Measurements from ENCODE around the gene CALY. TPM values are rescaled to one million over a fixed set of nuclear protein-coding genes. Genes with fewer than 3 reads are reported as not detected.
"Not testable (repeated sequence)": the region's sequence is repeated elsewhere in the genome, so short reads cannot be mapped to it uniquely, and the experiment has no call there.

Gene CALY
- total RNA-seq, 3 donors from 2014 or later (not counting 1 experiment from before 2014, with no cell fraction given) = not detected

DNA sequence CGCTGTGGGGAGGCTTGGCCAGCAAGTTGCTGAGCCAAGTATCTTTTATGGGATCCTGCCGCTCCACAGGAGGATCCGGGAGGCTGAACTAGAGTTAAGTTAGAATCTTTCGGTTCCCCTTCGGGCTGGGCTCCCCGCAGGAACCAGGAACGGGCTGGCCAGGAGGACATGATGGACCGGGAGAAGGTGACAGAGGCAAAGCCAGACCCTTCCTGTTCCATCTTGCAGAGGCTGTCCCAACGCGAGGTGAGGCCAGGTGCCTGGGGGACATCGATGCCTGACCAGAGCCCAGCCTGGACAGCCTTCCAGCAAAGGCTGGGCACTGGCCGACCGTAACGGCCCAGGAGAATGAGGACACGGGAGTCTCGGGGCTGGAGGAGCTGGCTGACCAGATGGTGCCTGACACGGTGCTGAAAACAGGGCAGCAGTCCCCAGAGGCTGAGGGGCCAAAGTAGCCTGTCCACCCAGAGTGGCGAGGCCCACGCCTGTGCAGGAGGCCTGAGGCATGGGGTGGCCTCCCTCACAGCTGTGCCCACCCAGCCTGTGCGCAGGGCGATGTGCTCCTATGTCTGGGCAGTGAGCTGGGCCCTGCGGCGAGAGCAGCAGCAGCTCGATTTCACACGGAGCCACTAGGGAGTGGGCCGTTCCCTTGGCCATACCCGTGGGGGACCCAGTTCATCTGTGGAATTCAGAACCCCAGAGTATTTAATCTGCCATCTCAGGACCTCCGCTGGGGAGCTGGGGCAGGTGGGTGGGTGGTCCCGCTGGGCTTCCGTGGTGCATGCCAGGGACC, 40.5 kb upstream of the CALY start:
- intact Hi-C loops (cut with micrococcal nuclease) = no loop called here
- no peaks in the 10 kb centered on the region for H3K27me3 Mint-ChIP-seq (ENCODE audit: low read depth in 2 of 2)

DNA sequence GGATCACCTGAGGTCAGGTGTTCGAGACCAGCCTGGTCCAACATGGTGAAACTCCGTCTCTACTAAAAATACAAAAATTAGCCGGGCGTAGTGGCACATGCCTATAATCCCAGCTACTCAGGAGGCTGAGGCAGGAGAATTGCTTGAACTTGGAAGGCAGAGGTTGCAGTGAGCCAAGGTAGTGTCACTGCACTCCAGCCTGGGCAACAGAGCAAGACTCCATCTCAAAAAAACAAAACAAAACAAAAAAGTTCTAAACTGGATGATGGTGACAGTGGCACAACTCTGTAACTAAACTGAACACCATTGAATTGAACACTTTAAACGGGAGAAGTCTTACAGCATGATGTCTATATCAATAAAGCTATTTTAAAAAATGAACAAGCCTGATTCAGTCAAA, 39.5 kb upstream of the CALY start:
- WGBS (ENCODE audit: insufficient coverage) = 93% methylated on average over 5 of the region's 5 CpGs
- H3K27ac ChIP-seq (ENCODE audit: low read length); H3K36me3 ChIP-seq (ENCODE audit: control insufficient read depth, insufficient read depth, low read length); H3K27ac Mint-ChIP-seq; H3K4me3 ChIP-seq (ENCODE audit: low read length); DNase-seq; H3K27me3 Mint-ChIP-seq (ENCODE audit: low read depth in 2 of 2); H3K9me3 Mint-ChIP-seq; intact Hi-C loops (cut with micrococcal nuclease); H3K36me3 Mint-ChIP-seq; ATAC-seq; H3K27me3 ChIP-seq (ENCODE audit: control insufficient read depth, insufficient read depth, low read length); H3K9me3 ChIP-seq (ENCODE audit: control insufficient read depth, insufficient read depth, low read length): not testable (repeated sequence)
- Mint-ChIP-seq H3K4me1 (peaks cover 0 to 24% of the 10 kb centered on the region in 2 donors), H3K4me3 (peak overlapping the region; percentile 75)
- H3K4me1 ChIP-seq (ENCODE audit: control insufficient read depth, insufficient read depth, low read length) = peaks cover 47% of the 10 kb centered on the region

More for the DNA sequence above, 40.5 kb upstream of the CALY start:
- Histone ChIP-seq H3K4me1 (ENCODE audit: control insufficient read depth, insufficient read depth, low read length) (peaks cover 50% of the 10 kb centered on the region), H3K9me3 (ENCODE audit: control insufficient read depth, insufficient read depth, low read length) (no peaks in the 10 kb centered on the region), H3K4me3 (ENCODE audit: low read length) (no peak overlapping the region), H3K27ac (ENCODE audit: low read length) (no peak overlapping the region), H3K36me3 (ENCODE audit: control insufficient read depth, insufficient read depth, low read length) (no peaks in the 10 kb centered on the region), H3K27me3 (ENCODE audit: control insufficient read depth, insufficient read depth, low read length) (no peaks in the 10 kb centered on the region)
- H3K4me3 Mint-ChIP-seq = peak overlapping the region; percentile 86
- H3K36me3 Mint-ChIP-seq = no peaks in the 10 kb centered on the region
- WGBS (ENCODE audit: insufficient coverage) = 96% methylated on average over 30 of the region's 30 CpGs
- no peak for ATAC-seq
- peaks cover 0 to 24% of the 10 kb centered on the region in 2 donors for H3K4me1 Mint-ChIP-seq
- no peak for DNase-seq
- TF ChIP-seq, protein P1, sequence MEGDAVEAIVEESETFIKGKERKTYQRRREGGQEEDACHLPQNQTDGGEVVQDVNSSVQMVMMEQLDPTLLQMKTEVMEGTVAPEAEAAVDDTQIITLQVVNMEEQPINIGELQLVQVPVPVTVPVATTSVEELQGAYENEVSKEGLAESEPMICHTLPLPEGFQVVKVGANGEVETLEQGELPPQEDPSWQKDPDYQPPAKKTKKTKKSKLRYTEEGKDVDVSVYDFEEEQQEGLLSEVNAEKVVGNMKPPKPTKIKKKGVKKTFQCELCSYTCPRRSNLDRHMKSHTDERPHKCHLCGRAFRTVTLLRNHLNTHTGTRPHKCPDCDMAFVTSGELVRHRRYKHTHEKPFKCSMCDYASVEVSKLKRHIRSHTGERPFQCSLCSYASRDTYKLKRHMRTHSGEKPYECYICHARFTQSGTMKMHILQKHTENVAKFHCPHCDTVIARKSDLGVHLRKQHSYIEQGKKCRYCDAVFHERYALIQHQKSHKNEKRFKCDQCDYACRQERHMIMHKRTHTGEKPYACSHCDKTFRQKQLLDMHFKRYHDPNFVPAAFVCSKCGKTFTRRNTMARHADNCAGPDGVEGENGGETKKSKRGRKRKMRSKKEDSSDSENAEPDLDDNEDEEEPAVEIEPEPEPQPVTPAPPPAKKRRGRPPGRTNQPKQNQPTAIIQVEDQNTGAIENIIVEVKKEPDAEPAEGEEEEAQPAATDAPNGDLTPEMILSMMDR (IDR thresholded peaks at IDR 0.05) = no peak
- no peak overlapping the region for H3K27ac Mint-ChIP-seq
- H3K9me3 Mint-ChIP-seq = no peaks in the 10 kb centered on the region

DNA sequence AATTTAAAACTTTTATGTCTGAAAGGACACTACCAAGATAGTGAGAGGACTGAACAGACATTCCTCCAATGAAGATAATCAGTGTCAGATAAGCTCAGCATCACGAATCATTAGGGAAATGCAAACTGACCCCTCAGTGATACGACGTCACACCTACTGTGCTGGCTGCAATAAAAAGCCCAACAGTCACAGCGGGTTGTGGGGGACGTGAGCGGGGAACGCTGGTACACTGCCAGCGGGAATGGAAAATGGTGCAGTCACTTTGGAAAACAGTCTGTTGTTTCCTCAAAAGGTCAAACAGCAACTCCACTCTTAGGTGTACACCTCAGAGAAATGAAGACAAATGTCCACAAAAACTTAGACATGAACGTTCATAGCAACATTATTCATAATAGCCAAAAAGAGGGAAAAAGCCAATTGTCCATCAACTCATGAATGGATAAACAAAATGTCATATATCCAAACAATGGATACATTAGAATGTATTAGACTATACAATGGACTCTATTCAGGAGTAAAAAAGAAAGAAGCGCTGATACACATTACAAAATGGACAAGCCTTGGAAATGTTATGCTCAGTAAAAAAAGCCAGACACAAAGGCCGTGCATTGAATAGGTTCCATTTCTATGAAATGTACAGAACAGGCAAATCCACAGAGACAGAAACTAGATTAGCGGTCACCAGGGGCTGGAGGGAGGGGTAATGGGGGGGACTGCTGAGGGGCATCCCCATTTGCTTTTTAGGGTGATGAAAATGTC, 38.8 kb upstream of the CALY start:
- Mint-ChIP-seq H3K9me3 (no peaks in the 10 kb centered on the region), H3K36me3 (no peaks in the 10 kb centered on the region), H3K27ac (peak overlapping the region in 1 of 2 donors; percentile 27), H3K27me3 (ENCODE audit: low read depth in 2 of 2) (no peaks in the 10 kb centered on the region), H3K4me1 (peaks cover 0 to 22% of the 10 kb centered on the region in 2 donors), H3K4me3 (peak overlapping the region; percentile 65)
- Histone ChIP-seq H3K4me1 (ENCODE audit: control insufficient read depth, insufficient read depth, low read length) (peaks cover 42% of the 10 kb centered on the region), H3K4me3 (ENCODE audit: low read length) (no peak overlapping the region), H3K27ac (ENCODE audit: low read length) (no peak overlapping the region), H3K36me3 (ENCODE audit: control insufficient read depth, insufficient read depth, low read length) (peaks cover under 1% of the 10 kb centered on the region), H3K9me3 (ENCODE audit: control insufficient read depth, insufficient read depth, low read length) (no peaks in the 10 kb centered on the region), H3K27me3 (ENCODE audit: control insufficient read depth, insufficient read depth, low read length) (no peaks in the 10 kb centered on the region)
- ATAC-seq (no peak), DNase-seq (no peak)
- TF ChIP-seq, protein P1 (IDR thresholded peaks at IDR 0.05) = no peak
- WGBS (ENCODE audit: insufficient coverage) = 97% methylated on average over 11 of the region's 12 CpGs
- intact Hi-C loops (cut with micrococcal nuclease) = no loop called here
